ENCODE results near the gene UCP1.

Gene UCP1

DNA sequence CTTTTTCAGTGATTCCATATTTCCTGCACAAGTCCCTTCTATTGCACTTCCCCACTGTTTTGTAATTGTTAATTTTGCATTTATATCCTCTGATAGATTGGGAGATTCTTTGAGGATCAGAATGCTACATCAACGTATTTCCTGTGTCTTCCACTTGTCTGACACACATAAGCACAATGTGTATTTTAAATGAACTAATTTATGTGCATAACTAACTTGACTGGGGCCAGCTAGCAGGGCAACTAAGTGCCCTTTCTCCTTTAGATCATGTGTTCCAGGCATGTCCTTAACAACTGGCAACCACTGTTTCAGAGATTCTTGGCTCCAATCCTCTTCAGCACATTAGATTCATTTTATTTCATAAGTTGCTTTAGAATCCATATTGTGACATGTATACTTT, 15.7 kb upstream of the UCP1 start:
- H3K27ac ChIP-seq (replicated peaks): no peak overlapping the region
- no peak for TF ChIP-seq SPI1 (IDR thresholded peaks at IDR 0.05; ENCODE audit: borderline replicate concordance, low read depth)
- TF ChIP-seq, protein P1, sequence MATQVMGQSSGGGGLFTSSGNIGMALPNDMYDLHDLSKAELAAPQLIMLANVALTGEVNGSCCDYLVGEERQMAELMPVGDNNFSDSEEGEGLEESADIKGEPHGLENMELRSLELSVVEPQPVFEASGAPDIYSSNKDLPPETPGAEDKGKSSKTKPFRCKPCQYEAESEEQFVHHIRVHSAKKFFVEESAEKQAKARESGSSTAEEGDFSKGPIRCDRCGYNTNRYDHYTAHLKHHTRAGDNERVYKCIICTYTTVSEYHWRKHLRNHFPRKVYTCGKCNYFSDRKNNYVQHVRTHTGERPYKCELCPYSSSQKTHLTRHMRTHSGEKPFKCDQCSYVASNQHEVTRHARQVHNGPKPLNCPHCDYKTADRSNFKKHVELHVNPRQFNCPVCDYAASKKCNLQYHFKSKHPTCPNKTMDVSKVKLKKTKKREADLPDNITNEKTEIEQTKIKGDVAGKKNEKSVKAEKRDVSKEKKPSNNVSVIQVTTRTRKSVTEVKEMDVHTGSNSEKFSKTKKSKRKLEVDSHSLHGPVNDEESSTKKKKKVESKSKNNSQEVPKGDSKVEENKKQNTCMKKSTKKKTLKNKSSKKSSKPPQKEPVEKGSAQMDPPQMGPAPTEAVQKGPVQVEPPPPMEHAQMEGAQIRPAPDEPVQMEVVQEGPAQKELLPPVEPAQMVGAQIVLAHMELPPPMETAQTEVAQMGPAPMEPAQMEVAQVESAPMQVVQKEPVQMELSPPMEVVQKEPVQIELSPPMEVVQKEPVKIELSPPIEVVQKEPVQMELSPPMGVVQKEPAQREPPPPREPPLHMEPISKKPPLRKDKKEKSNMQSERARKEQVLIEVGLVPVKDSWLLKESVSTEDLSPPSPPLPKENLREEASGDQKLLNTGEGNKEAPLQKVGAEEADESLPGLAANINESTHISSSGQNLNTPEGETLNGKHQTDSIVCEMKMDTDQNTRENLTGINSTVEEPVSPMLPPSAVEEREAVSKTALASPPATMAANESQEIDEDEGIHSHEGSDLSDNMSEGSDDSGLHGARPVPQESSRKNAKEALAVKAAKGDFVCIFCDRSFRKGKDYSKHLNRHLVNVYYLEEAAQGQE (IDR thresholded peaks at IDR 0.05; ENCODE audit: insufficient replicate concordance, low read depth): no peak
- TF ChIP-seq GABPA (IDR thresholded peaks at IDR 0.05; ENCODE audit: low read depth): no peak
- TF ChIP-seq, protein P2, sequence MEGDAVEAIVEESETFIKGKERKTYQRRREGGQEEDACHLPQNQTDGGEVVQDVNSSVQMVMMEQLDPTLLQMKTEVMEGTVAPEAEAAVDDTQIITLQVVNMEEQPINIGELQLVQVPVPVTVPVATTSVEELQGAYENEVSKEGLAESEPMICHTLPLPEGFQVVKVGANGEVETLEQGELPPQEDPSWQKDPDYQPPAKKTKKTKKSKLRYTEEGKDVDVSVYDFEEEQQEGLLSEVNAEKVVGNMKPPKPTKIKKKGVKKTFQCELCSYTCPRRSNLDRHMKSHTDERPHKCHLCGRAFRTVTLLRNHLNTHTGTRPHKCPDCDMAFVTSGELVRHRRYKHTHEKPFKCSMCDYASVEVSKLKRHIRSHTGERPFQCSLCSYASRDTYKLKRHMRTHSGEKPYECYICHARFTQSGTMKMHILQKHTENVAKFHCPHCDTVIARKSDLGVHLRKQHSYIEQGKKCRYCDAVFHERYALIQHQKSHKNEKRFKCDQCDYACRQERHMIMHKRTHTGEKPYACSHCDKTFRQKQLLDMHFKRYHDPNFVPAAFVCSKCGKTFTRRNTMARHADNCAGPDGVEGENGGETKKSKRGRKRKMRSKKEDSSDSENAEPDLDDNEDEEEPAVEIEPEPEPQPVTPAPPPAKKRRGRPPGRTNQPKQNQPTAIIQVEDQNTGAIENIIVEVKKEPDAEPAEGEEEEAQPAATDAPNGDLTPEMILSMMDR (IDR thresholded peaks at IDR 0.05; ENCODE audit: insufficient read depth, low read length): no peak
- TF ChIP-seq POLR2AphosphoS5 (IDR thresholded peaks at IDR 0.05; ENCODE audit: low read depth): no peak
- DNase-seq (ENCODE audit: low read depth in 1 of 2, low spot score in 1 of 2): no peak
- no peaks in the 10 kb centered on the region for H3K27me3 ChIP-seq (ENCODE audit: insufficient read depth, poor library complexity, severe bottlenecking)
- H3K4me3 ChIP-seq (replicated peaks; ENCODE audit: insufficient read depth, low read length): no peak overlapping the region

DNA sequence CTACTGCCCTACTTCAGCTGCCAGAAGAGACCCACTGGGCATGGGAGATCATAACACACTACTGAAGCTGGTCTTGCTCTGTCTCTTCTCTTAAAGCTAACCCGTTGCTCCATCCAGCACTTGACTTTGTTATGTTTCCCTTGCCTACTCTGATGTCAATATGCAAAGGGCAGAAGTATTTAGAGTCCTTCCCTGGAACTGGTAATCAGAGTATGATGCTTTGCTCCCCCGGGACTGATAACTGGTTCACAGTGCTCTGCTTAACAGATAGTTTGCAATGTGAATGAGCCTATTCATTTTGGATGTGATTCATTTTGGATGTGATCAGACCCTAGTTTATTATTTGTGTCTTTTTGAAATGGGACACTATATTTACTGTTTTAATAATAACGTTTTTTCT, 12.3 kb upstream of the UCP1 start:
- DNase-seq (ENCODE audit: low read depth in 1 of 2, low spot score in 1 of 2): no peak
- Histone ChIP-seq H3K27me3 (ENCODE audit: insufficient read depth, poor library complexity, severe bottlenecking) (peaks cover 6% of the 10 kb centered on the region), H3K27ac (replicated peaks) (no peak overlapping the region), H3K4me3 (replicated peaks; ENCODE audit: insufficient read depth, low read length) (no peak overlapping the region)
- TF ChIP-seq, protein P2 (IDR thresholded peaks at IDR 0.05; ENCODE audit: insufficient read depth, low read length): no peak
- TF ChIP-seq GABPA (IDR thresholded peaks at IDR 0.05; ENCODE audit: low read depth) (no peak), POLR2AphosphoS5 (IDR thresholded peaks at IDR 0.05; ENCODE audit: low read depth) (no peak), SPI1 (IDR thresholded peaks at IDR 0.05; ENCODE audit: borderline replicate concordance, low read depth) (no peak)
- TF ChIP-seq, protein P1 (IDR thresholded peaks at IDR 0.05; ENCODE audit: insufficient replicate concordance, low read depth): no peak

DNA sequence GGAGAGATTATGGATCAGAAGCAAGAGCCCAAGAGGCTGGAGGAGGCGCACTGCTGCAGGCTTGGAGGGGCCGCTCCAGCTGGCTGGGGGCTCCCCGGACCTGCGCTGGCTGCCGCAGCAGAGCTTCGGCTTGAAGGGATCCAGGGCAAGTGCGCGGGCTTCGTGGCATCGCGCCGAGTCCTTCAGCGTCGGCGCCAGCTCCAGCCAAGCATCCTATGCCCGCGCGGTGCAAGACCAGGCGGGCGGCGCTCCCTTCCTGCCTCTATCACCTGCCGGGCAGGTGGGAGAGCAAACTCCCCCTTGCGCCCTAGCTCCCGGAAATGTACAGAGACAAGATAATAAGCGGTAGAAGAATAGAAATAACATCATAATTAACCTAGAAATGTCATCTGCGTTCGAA, 10.5 kb upstream of the UCP1 start:
- Histone ChIP-seq H3K4me3 (replicated peaks; ENCODE audit: insufficient read depth, low read length) (no peak overlapping the region), H3K27ac (replicated peaks) (no peak overlapping the region), H3K27me3 (ENCODE audit: insufficient read depth, poor library complexity, severe bottlenecking) (peaks cover 6% of the 10 kb centered on the region)
- TF ChIP-seq SPI1 (IDR thresholded peaks at IDR 0.05; ENCODE audit: borderline replicate concordance, low read depth): no peak
- TF ChIP-seq, protein P2 (IDR thresholded peaks at IDR 0.05; ENCODE audit: insufficient read depth, low read length): no peak
- TF ChIP-seq POLR2AphosphoS5 (IDR thresholded peaks at IDR 0.05; ENCODE audit: low read depth): no peak
- no peak for TF ChIP-seq GABPA (IDR thresholded peaks at IDR 0.05; ENCODE audit: low read depth)
- TF ChIP-seq, protein P1 (IDR thresholded peaks at IDR 0.05; ENCODE audit: insufficient replicate concordance, low read depth): no peak
- DNase-seq (ENCODE audit: low read depth in 1 of 2, low spot score in 1 of 2): no peak

Data from HL-60 (cell line).